COLO668 (cell line): Measurements from ENCODE around the gene B3GAT1.
A peak's percentile ranks its signal among the peaks of the same experiment; 100 is the strongest.

ENCODE experiments used
- DNase-seq: peaks from one replicate; lab custom pipeline; 2025; ENCODE audit not compliant: unreplicated experiment; lab: John Stamatoyannopoulos, UW

Gene B3GAT1

GRCh38 chr11:134442246-134442645, 30.2 kb upstream of the B3GAT1 start:
- no peak for DNase-seq

GRCh38 chr11:134441706-134442105, 29.7 kb upstream of the B3GAT1 start:
- no peak for DNase-seq

GRCh38 chr11:134441281-134441680, 29.2 kb upstream of the B3GAT1 start:
- no peak for DNase-seq

DNA sequence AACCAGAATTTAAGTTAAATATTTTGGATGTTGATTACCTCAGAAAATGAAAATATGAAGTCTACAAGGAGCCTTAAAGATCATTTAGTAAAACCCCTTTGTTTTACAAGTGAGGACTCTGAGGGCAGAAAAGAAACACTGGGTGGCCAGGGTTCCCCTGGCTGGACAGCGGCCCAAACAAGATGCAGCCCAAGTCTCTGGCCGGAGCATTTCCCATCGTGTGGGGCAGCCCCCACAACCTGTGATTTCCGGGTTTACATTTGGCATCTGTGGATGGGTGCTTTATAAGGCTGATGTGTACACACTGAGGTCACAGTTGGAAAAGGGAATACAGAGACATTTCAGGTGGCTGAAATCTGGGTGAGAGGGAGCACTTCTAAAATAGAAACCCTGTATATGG, 28.8 kb upstream of the B3GAT1 start:
- DNase-seq: no peak

GRCh38 chr11:134438542-134439537, 26.8 kb upstream of the B3GAT1 start:
- DNase-seq: peak; percentile 29

- DNase-seq: no peak
These were observed 25.8 kb upstream of the B3GAT1 start for GRCh38 chr11:134437821-134438220.

GRCh38 chr11:134436781-134437180, 24.7 kb upstream of the B3GAT1 start:
- DNase-seq: no peak

DNA sequence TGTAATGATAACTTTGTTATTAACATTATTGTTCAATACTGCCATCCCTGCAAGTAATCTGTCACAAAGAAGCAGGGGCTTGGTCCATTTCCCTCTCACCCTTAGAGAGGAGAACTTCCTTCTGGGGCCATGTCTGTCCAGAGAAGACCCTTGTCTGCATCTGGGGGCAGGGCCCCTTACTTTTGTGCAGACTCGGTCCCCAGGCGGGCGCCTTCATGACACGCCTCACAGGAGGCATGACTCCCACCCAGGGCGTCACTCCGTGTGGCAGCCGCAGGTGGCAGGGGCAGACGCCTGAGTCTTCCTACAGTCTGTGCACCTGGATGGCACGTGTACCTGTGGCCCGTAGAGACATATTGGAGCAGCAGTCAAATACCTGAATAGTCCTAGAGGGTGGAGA, 21.8 kb upstream of the B3GAT1 start:
- DNase-seq: no peak

- DNase-seq: no peak
These were observed 21.2 kb upstream of the B3GAT1 start for GRCh38 chr11:134433251-134433650.

DNA sequence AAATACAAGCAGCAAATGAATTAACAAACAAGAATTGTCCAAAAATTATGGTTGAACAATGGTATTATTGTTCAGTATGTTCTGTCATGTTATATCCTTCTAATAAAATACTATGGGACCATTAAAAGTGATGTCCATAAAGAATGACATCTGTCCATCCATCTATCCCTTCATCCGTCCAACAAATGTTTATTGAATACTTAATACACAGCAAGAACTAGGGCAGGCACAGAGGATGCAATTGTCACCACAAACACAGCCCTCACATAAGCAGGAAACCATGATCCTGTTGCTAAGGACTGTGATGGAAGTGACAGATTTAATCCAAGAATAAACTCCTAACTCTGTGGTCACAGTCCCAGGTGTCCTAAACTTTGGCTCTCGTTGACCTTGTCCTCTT, 20.7 kb upstream of the B3GAT1 start:
- no peak for DNase-seq

GRCh38 chr11:134429106-134429505, 17.1 kb upstream of the B3GAT1 start:
- DNase-seq: no peak

DNA sequence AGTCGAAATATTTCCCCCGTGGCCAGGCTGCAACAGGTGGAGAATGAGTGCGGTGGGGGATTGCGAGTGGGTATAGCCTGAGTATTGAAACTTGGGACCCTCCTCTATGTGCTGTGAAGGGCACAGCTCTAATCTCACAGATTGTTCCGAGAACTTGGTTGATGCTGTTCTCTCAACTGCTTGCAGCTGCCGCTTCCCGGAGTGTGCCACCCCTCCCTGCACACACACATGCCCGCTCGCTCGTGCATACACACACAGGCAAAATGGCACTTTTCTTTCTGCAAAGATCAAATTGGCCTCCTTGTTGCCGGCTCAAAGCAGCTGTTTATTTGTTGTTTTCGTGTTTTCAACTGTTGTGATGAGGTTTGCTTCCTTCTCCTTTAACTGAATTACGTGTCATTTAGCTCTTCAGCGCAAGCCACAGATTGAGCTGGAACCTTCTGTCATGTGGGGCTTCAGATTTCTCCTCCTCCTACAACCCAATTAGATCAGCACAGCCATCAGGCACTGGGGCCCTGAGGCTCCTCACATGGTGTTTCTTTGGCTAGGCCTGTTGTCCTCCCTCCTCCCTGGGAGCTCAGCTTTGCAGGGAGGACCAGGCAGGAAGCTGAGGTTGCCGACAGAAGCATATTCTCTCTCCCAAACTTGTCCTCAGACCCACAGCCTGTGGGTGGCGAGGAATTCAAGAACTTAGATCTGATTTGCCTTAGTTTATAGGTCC, 13.9 kb upstream of the B3GAT1 start:
- no peak for DNase-seq

DNA sequence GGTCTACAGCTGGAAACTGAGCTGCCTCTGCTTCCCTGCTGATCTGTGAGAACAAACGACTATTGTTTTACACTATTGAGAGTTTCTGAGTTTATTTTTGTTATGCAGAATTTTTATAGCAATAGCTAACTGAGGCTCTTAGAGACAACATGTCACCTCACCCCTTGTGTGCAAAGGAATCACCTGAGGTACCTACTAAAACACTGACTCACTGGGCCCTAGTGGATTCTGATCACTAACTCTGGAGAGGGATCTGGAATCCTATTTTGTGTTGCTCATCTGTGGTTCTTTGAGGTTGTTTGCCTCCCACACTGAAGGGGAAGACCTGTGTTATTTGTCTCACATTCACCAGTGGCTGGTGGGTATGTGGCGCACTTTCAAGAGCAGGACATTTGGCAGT, 13.4 kb upstream of the B3GAT1 start:
- no peak for DNase-seq

GRCh38 chr11:134423106-134423505, 11.1 kb upstream of the B3GAT1 start:
- no peak for DNase-seq

- DNase-seq: no peak
These were observed 6.1 kb upstream of the B3GAT1 start for GRCh38 chr11:134417871-134418840.

DNA sequence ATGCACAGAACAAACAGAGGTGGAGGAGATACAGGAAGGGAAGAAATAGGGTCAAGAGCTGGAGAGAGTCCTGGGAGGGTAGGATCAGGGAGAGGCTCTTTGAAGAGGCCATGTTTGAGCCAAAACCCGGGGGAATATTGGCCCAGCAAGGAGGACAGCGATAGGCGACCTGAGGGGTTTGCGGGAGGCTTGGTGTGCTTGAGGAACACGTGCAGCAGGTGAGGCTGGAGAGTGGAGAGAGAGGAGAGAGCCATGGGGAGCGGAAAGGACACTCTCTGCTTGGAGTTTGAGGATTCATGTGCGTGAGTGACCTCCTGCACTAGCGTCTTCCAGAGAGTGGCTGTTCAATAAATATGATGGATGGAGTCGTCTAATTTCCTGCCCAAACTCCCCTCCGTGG, 4.7 kb upstream of the B3GAT1 start:
- DNase-seq: no peak

- DNase-seq: no peak
These were observed 3.0 kb upstream of the B3GAT1 start for GRCh38 chr11:134414766-134415765.

GRCh38 chr11:134413826-134414731, 2.0 kb upstream of the B3GAT1 start:
- no peak for DNase-seq
